ENCODE results near the gene CCR7.
A peak's percentile ranks its signal among the peaks of the same experiment; 100 is the strongest.
"Not testable (repeated sequence)": the region's sequence is repeated elsewhere in the genome, so short reads cannot be mapped to it uniquely, and the experiment has no call there.

Gene CCR7

DNA sequence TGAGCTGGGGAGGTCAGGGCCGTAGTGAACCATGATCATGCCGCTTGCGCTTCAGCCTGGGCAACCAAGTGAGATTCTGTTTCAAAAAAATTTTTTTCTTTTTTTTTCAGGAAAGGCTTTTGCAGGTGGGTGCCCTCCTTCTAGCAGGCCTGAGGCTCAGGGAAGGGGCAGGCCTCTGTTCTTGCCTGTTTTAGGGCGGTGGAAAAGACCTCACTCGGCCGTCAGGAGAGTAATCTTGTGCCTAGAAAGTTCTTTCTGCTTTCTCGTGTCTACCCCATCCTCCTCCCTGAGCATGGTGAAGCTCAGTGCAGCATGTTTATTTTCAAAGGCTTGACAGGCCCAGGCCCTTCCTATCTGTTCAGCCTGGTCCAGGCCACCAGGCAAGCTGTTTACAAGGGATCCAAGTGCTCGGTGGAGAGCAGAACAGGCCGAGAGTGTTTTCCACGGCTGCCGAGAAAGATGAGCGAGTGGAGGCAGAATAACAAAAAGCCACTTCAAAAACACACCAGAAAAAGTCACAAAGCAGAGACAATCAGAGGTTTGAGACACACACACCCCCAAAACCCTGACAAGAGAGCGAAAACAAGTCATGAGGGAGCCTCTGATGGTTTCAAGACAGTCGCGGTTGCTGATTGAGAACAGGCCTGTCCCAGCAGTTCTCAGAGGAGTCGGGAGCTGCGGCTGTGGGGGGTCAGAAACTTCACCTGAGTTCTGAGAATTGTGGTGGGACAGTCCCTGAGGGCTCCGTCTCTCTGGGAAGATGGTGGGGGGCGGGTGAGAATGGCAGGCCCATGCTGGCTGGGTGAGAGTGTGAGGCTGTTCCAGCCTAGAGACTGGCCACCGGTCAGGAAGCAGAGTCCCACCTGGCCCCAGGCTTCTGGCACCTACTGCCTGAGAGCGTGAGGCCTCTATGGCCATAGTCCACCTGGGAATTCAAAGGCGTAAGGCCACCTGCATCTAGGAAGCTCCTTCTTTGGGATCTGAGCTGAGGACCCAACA is 37.5 kb upstream of the CCR7 start:
- Mint-ChIP-seq H3K4me1 (peaks cover 27% of the 10 kb centered on the region), H3K36me3 (no peaks in the 10 kb centered on the region), H3K27me3 (no peaks in the 10 kb centered on the region), H3K27ac (peak overlapping the region; percentile 83), H3K9me3 (no peaks in the 10 kb centered on the region), H3K4me3 (no peak overlapping the region)
- no peak for ATAC-seq (ENCODE audit: low read depth)
- DNase-seq (ENCODE audit: low spot score in 2 of 2) = no peak

GRCh38 chr17:40600486-40601046 is 35.3 kb upstream of the CCR7 start:
- Mint-ChIP-seq H3K4me3 (no peak overlapping the region), H3K36me3 (no peaks in the 10 kb centered on the region), H3K27me3 (no peaks in the 10 kb centered on the region), H3K9me3 (peaks cover 2% of the 10 kb centered on the region), H3K4me1 (peaks cover 41% of the 10 kb centered on the region), H3K27ac (peak overlapping the region; percentile 93)
- DNase-seq (ENCODE audit: low spot score in 2 of 2) (no peak), ATAC-seq (ENCODE audit: low read depth) (no peak)

DNA sequence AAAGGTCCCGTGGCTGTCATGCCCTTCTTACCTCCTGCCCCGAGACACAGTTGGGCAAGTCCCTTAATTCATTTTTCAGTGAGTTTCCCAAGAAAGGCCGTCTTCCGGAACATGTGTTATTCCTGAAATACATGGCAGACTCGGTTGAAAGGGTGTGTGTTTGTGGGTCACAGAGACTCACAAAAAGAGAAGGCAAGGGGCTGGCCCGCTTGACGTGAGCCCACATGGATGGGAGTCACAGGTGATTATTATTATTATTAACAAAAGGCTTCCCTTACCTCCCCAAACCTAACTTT is 34.1 kb upstream of the CCR7 start:
- DNase-seq (ENCODE audit: low spot score in 2 of 2) (no peak), ATAC-seq (ENCODE audit: low read depth) (no peak)
- Mint-ChIP-seq H3K9me3 (peaks cover 2% of the 10 kb centered on the region), H3K27ac (peak overlapping the region; percentile 93), H3K4me1 (peaks cover 43% of the 10 kb centered on the region), H3K4me3 (no peak overlapping the region), H3K27me3 (no peaks in the 10 kb centered on the region), H3K36me3 (no peaks in the 10 kb centered on the region)

- Mint-ChIP-seq H3K4me1 (peaks cover 40% of the 10 kb centered on the region), H3K9me3 (peaks cover 2% of the 10 kb centered on the region), H3K4me3 (peak overlapping the region; percentile 46), H3K36me3 (no peaks in the 10 kb centered on the region), H3K27ac (peak overlapping the region; percentile 93), H3K27me3 (no peaks in the 10 kb centered on the region)
- ATAC-seq (ENCODE audit: low read depth) = peak; percentile 79
- DNase-seq (ENCODE audit: low spot score in 2 of 2) = peak; percentile 67 to 88
These were observed 33.6 kb upstream of the CCR7 start for GRCh38 chr17:40598619-40599467.

DNA sequence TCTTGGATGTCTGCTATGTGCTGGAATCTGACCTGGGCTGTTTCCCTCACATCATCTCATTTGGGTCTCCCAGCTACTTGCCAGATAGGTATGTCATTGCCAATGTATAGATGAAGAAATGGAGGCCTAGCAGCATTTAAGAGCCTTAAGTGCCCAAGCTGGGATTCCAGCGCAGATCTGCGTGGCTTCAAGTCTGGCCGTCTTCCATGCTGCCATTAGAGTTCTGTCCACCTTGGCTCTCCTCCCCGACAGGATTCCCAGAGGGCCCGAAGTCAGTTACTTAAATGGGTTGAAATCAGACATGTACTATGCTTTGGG is 33.0 kb upstream of the CCR7 start:
- Mint-ChIP-seq H3K36me3 (no peaks in the 10 kb centered on the region), H3K27me3 (no peaks in the 10 kb centered on the region), H3K4me3 (peak overlapping the region; percentile 46), H3K27ac (peak overlapping the region; percentile 93), H3K9me3 (peaks cover 2% of the 10 kb centered on the region), H3K4me1 (peaks cover 40% of the 10 kb centered on the region)
- DNase-seq (ENCODE audit: low spot score in 2 of 2) (no peak), ATAC-seq (ENCODE audit: low read depth) (no peak)

GRCh38 chr17:40597556-40598300 is 32.5 kb upstream of the CCR7 start:
- peak overlapping the region; percentile 46 for H3K4me3 Mint-ChIP-seq
- peak overlapping the region; percentile 93 for H3K27ac Mint-ChIP-seq
- DNase-seq (ENCODE audit: low spot score in 2 of 2) (no peak), ATAC-seq (ENCODE audit: low read depth) (no peak)
- no peaks in the 10 kb centered on the region for H3K27me3 Mint-ChIP-seq
- no peaks in the 10 kb centered on the region for H3K36me3 Mint-ChIP-seq
- H3K9me3 Mint-ChIP-seq = peaks cover 2% of the 10 kb centered on the region
- peaks cover 40% of the 10 kb centered on the region for H3K4me1 Mint-ChIP-seq

DNA sequence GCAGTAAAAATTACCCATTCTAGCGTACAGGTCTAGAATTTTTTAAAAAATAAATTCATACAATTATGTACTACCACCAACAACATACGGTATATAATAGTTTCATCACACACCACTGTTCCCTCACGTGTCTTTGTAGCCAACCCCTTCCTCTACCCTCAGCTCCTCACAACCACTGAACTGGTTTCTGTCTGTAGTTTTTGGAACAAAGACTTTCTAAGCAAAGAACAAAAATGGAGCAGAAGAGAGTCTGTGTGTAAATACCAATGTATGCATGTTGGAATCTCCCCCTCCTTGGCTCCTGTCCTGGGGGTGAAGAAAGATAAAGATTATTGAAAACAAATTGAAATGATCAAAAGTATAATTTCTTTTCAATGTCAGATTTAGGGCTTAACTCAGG is 31.9 kb upstream of the CCR7 start:
- no peak for ATAC-seq (ENCODE audit: low read depth)
- Mint-ChIP-seq H3K27ac (peak overlapping the region; percentile 93), H3K4me3 (no peak overlapping the region), H3K27me3 (no peaks in the 10 kb centered on the region), H3K36me3 (no peaks in the 10 kb centered on the region), H3K4me1 (peaks cover 38% of the 10 kb centered on the region), H3K9me3 (peaks cover 2% of the 10 kb centered on the region)
- no peak for DNase-seq (ENCODE audit: low spot score in 2 of 2)

- peak in 1 of 2 donors; percentile 49 for DNase-seq (ENCODE audit: low spot score in 2 of 2)
- Mint-ChIP-seq H3K36me3 (no peaks in the 10 kb centered on the region), H3K27ac (peak overlapping the region; percentile 93), H3K9me3 (peaks cover 2% of the 10 kb centered on the region), H3K4me3 (no peak overlapping the region), H3K4me1 (peaks cover 36% of the 10 kb centered on the region), H3K27me3 (no peaks in the 10 kb centered on the region)
- ATAC-seq (ENCODE audit: low read depth) = peak; percentile 43
These were observed 31.1 kb upstream of the CCR7 start for GRCh38 chr17:40596261-40596919.

DNA sequence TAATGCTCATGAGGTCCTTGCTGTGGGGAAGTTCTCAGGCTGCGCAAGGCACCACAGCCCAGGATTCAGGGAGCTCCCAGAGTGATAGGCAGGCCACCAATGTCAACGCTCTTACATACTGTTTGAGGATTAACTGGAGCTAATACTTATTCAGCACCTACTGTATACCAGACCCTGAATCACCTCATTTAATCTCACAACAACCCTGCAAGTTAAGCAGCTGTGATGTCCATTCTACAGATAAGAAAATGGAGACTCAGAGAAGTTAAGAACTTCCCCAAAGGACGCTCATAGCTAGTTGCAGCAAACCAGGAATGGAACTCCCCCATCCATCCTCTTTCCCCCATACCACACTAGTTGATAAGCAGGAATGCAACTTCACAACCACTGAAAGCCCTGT is 25.5 kb upstream of the CCR7 start:
- H3K36me3 Mint-ChIP-seq = peaks cover 6% of the 10 kb centered on the region
- H3K4me1 Mint-ChIP-seq = peaks cover 32% of the 10 kb centered on the region
- peaks cover 3% of the 10 kb centered on the region for H3K9me3 Mint-ChIP-seq

DNA sequence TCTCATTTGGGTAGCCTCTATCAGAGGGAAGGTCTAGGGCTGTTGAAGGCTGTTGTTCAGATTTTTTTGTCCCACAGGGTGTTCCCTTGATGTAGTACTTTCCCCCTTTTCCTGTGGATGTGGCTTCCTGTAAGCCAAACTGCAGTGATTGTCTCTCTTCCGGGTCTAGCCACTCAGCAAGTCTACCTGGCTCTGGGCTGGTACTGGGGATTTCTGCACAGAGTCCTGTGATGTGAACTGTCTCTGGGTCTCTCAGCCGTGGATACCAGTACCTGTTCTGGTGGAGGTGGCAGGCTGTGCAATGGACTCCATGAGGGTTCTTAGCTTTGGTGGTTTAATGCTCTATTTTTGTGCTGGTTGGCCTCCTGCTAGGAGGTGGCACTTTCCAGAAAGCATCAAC is 23.3 kb upstream of the CCR7 start:
- H3K27ac Mint-ChIP-seq = no peak overlapping the region
- H3K4me3 Mint-ChIP-seq = no peak overlapping the region
- ATAC-seq (ENCODE audit: low read depth) (no peak), DNase-seq (ENCODE audit: low spot score in 2 of 2) (no peak)
- H3K27me3 Mint-ChIP-seq = no peaks in the 10 kb centered on the region
- H3K4me1 Mint-ChIP-seq = peaks cover 34% of the 10 kb centered on the region
- peaks cover 5% of the 10 kb centered on the region for H3K9me3 Mint-ChIP-seq
- H3K36me3 Mint-ChIP-seq = peaks cover 10% of the 10 kb centered on the region

More for the DNA sequence above, 25.5 kb upstream of the CCR7 start:
- ATAC-seq (ENCODE audit: low read depth) = no peak
- Mint-ChIP-seq H3K4me3 (no peak overlapping the region), H3K27ac (no peak overlapping the region), H3K27me3 (no peaks in the 10 kb centered on the region)
- no peak for DNase-seq (ENCODE audit: low spot score in 2 of 2)

- not testable (repeated sequence) for H3K27me3 Mint-ChIP-seq; ATAC-seq (ENCODE audit: low read depth); H3K9me3 Mint-ChIP-seq; DNase-seq (ENCODE audit: low spot score in 2 of 2)
- Mint-ChIP-seq H3K4me1 (peaks cover 46% of the 10 kb centered on the region), H3K4me3 (peak overlapping the region; percentile 18), H3K27ac (peak overlapping the region; percentile 70), H3K36me3 (peaks cover 10% of the 10 kb centered on the region)
These were observed 21.0 kb upstream of the CCR7 start for GRCh38 chr17:40586264-40586663.

- Mint-ChIP-seq H3K36me3 (peaks cover 13% of the 10 kb centered on the region), H3K27ac (peak overlapping the region; percentile 70), H3K4me1 (peaks cover 50% of the 10 kb centered on the region)
- H3K27me3 Mint-ChIP-seq; ATAC-seq (ENCODE audit: low read depth); H3K9me3 Mint-ChIP-seq; H3K4me3 Mint-ChIP-seq; DNase-seq (ENCODE audit: low spot score in 2 of 2): not testable (repeated sequence)
These were observed 19.7 kb upstream of the CCR7 start for GRCh38 chr17:40584950-40585349.

- Mint-ChIP-seq H3K4me1 (peaks cover 47% of the 10 kb centered on the region), H3K27me3 (no peaks in the 10 kb centered on the region), H3K4me3 (peak overlapping the region; percentile 65), H3K9me3 (peaks cover 3% of the 10 kb centered on the region), H3K36me3 (peaks cover 10% of the 10 kb centered on the region), H3K27ac (peak overlapping the region; percentile 76)
- DNase-seq (ENCODE audit: low spot score in 2 of 2) = peak in 1 of 2 donors; percentile 41
- ATAC-seq (ENCODE audit: low read depth) = peak; percentile 80
These were observed 17.1 kb upstream of the CCR7 start for GRCh38 chr17:40582328-40582901.

Measured in memory B cell (primary cell).